Activated CD4-positive, alpha-beta memory T cell treated with anti-CD3 and anti-CD28 coated beads, Interleukin-2, amount 10 ng/mL, durations not matched to agents 7 days and 5 days (primary cell): ENCODE measurements around the gene SMG1. TPM values are rescaled to one million over a fixed set of nuclear protein-coding genes. Genes with fewer than 3 reads are reported as not detected.
"Not testable (repeated sequence)": the region's sequence is repeated elsewhere in the genome, so short reads cannot be mapped to it uniquely, and the experiment has no call there.

Experiments used
- CTCF ChIA-PET: fragments of 350-600 bp; sonication (Branson Sonifier 250); formaldehyde crosslinking; loops from one replicate; lab custom pipeline; 2021; ENCODE audit warnings: antibody characterized with exemption, inconsistent platforms; lab: Charles Lee
- POLR2A ChIA-PET: fragments of 350-600 bp; sonication (Branson Sonifier 250); formaldehyde crosslinking; loops from one replicate; lab custom pipeline; 2021; ENCODE audit warnings: antibody characterized with exemption; lab: Charles Lee
- DNase-seq: peaks from one replicate; pipeline ENCODE4 v3.0.0-alpha.2; 2020
- H3K27ac Mint-ChIP-seq: one replicate; pipeline ENCODE4 v1.8.0; 2021; ENCODE audit warnings: mild to moderate bottlenecking, mixed read lengths
- H3K27me3 Mint-ChIP-seq: one replicate; pipeline ENCODE4 v1.8.0; 2021; ENCODE audit warnings: mixed read lengths
- H3K36me3 Mint-ChIP-seq: one replicate; pipeline ENCODE4 v1.8.0; 2021; ENCODE audit warnings: low read depth, mixed read lengths
- H3K4me1 Mint-ChIP-seq: one replicate; pipeline ENCODE4 v1.8.0; 2021; ENCODE audit warnings: mixed read lengths
- H3K4me3 Mint-ChIP-seq: one replicate; pipeline ENCODE4 v1.8.0; 2021; ENCODE audit warnings: mild to moderate bottlenecking, mixed read lengths
- H3K9me3 Mint-ChIP-seq: one replicate; pipeline ENCODE4 v1.8.0; 2021; ENCODE audit warnings: mixed read lengths
- total RNA-seq, 2 experiments: library from RNA; stranded (reverse); gene quantifications; one replicate each; pipeline ENCODE4 v1.2.3, GENCODE V29; 2021

SMG1 gene
- total RNA-seq, 2 experiments from 2014 or later = 107 to 109 TPM

GRCh38 chr16:18930095-18930494, 3.9 kb upstream of the SMG1 start:
- DNase-seq, H3K27me3 Mint-ChIP-seq, H3K36me3 Mint-ChIP-seq, H3K27ac Mint-ChIP-seq, H3K9me3 Mint-ChIP-seq, POLR2A ChIA-PET, H3K4me3 Mint-ChIP-seq, CTCF ChIA-PET: not testable (repeated sequence)
- peaks cover 12% of the 10 kb centered on the region for H3K4me1 Mint-ChIP-seq

- H3K27ac Mint-ChIP-seq, CTCF ChIA-PET, H3K27me3 Mint-ChIP-seq, DNase-seq, H3K36me3 Mint-ChIP-seq, POLR2A ChIA-PET, H3K9me3 Mint-ChIP-seq: not testable (repeated sequence)
- peak overlapping the region; percentile 30 for H3K4me3 Mint-ChIP-seq
- peaks cover 22% of the 10 kb centered on the region for H3K4me1 Mint-ChIP-seq
Observed at GRCh38 chr16:18928073-18928472, 1.9 kb upstream of the SMG1 start.

GRCh38 chr16:18925215-18925985, 808 bp downstream of the SMG1 start:
- Mint-ChIP-seq H3K27ac (peak overlapping the region; percentile 95), H3K4me3 (peak overlapping the region; percentile 96), H3K4me1 (peaks cover 32% of the 10 kb centered on the region), H3K36me3 (peaks cover 13% of the 10 kb centered on the region)
- CTCF ChIA-PET = interaction anchor here (0.6 to 1.7 kb wide), 2 partner anchors 44 to 124 kb away, joined by 3 read pairs; partner anchors contain the start of gene ARL6IP1
- not testable (repeated sequence) for H3K27me3 Mint-ChIP-seq, H3K9me3 Mint-ChIP-seq
- DNase-seq = peak; percentile 80
- POLR2A ChIA-PET = interaction anchor here (0.7 to 3.3 kb wide), 9 partner anchors 8 to 142 kb away, joined by 3 to 32 read pairs (median 4); partner anchors contain the start of genes ARL6IP1, COQ7 and RPS15A

GRCh38 chr16:18923935-18924334, 2.3 kb downstream of the SMG1 start:
- H3K4me1 Mint-ChIP-seq = peaks cover 38% of the 10 kb centered on the region
- POLR2A ChIA-PET, CTCF ChIA-PET, H3K9me3 Mint-ChIP-seq, H3K27me3 Mint-ChIP-seq, DNase-seq: not testable (repeated sequence)
- H3K4me3 Mint-ChIP-seq = peak overlapping the region; percentile 96
- H3K36me3 Mint-ChIP-seq = peaks cover 17% of the 10 kb centered on the region
- H3K27ac Mint-ChIP-seq = peak overlapping the region; percentile 94

GRCh38 chr16:18923124-18923523, 3.1 kb downstream of the SMG1 start:
- Mint-ChIP-seq H3K4me1 (peaks cover 41% of the 10 kb centered on the region), H3K36me3 (peaks cover 20% of the 10 kb centered on the region), H3K4me3 (peak overlapping the region; percentile 96), H3K27ac (peak overlapping the region; percentile 94)
- DNase-seq = peak; percentile 28
- H3K9me3 Mint-ChIP-seq, POLR2A ChIA-PET, H3K27me3 Mint-ChIP-seq, CTCF ChIA-PET: not testable (repeated sequence)

DNA sequence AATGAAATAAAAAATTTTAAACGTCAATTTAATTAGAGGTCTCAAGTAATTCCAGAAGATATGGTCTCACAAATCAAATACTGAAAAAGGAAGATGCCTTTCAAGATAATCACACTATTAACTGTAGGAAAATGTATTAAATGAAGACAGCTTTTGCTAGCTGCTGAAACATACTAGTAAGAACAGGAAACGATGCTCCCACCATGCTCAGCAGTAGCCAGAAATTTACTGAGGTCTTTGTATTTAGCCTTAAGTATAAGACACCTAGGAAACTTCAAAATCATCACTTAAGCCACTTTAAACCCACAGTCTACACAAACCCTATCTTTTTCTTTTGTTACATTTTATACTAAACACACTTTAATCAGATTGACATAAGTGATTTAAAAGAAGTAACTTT, 16.6 kb downstream of the SMG1 start:
- H3K4me3 Mint-ChIP-seq, H3K27me3 Mint-ChIP-seq, CTCF ChIA-PET, H3K9me3 Mint-ChIP-seq, H3K27ac Mint-ChIP-seq, POLR2A ChIA-PET, DNase-seq: not testable (repeated sequence)
- Mint-ChIP-seq H3K36me3 (peaks cover 25% of the 10 kb centered on the region), H3K4me1 (peaks cover 28% of the 10 kb centered on the region)

- Mint-ChIP-seq H3K4me1 (peaks cover 27% of the 10 kb centered on the region), H3K36me3 (peaks cover 25% of the 10 kb centered on the region)
- H3K4me3 Mint-ChIP-seq, H3K27ac Mint-ChIP-seq, POLR2A ChIA-PET, CTCF ChIA-PET, H3K9me3 Mint-ChIP-seq, H3K27me3 Mint-ChIP-seq, DNase-seq: not testable (repeated sequence)
Observed at GRCh38 chr16:18908716-18909115, 17.5 kb downstream of the SMG1 start.

GRCh38 chr16:18902778-18903177, 23.4 kb downstream of the SMG1 start:
- Mint-ChIP-seq H3K4me1 (peaks cover 46% of the 10 kb centered on the region), H3K36me3 (peaks cover 22% of the 10 kb centered on the region)
- CTCF ChIA-PET, DNase-seq, H3K27me3 Mint-ChIP-seq, POLR2A ChIA-PET, H3K4me3 Mint-ChIP-seq, H3K9me3 Mint-ChIP-seq, H3K27ac Mint-ChIP-seq: not testable (repeated sequence)

DNA sequence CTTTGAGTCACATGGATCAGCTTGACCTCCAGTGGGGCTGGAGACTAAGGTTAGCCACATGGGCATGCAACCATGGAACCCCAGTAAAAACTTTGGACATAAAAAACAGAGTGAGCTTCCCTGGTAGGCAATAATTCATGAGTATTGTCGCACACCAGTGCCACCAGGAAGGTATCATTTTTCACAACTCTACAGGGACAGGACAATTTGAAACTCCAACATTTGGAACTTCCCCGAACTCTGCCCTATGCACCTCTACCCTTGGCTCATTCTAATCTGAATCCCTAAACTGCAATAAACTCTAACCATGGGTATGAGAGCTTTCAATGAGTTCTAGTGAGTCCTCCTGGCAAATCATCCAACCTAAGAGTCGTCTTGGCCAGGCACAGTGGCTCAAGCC, 24.2 kb downstream of the SMG1 start:
- H3K27me3 Mint-ChIP-seq, H3K4me3 Mint-ChIP-seq, DNase-seq, H3K9me3 Mint-ChIP-seq, POLR2A ChIA-PET, H3K27ac Mint-ChIP-seq: not testable (repeated sequence)
- H3K36me3 Mint-ChIP-seq = peaks cover 18% of the 10 kb centered on the region
- CTCF ChIA-PET = interaction anchor here (1.1 kb wide), 1 partner anchor 67 kb away, joined by 3 read pairs; no protein-coding TSS in a partner anchor
- H3K4me1 Mint-ChIP-seq = peaks cover 44% of the 10 kb centered on the region

DNA sequence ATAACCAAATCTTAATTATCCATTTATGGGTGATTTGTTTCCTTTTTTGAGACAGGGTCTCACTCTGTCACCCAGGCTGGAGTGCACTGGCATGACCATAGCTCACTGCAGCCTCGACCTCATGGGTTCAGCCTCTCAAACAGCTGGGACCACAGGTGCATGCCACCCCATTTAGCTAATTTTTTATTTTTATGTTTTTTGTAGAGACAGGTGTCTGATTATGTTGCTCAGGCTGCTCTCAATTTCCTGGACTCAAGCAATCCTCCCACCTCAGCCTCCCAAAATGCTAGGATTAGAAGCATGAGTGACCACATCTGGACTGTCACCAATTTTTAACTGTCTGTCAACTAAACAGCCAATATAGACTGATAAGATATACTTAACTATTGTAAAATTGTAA, 25.0 kb downstream of the SMG1 start:
- POLR2A ChIA-PET, H3K4me3 Mint-ChIP-seq, H3K27ac Mint-ChIP-seq, H3K27me3 Mint-ChIP-seq, DNase-seq, H3K9me3 Mint-ChIP-seq: not testable (repeated sequence)
- CTCF ChIA-PET = interaction anchor here (1.1 kb wide), 1 partner anchor 68 kb away, joined by 3 read pairs; no protein-coding TSS in a partner anchor
- Mint-ChIP-seq H3K4me1 (peaks cover 40% of the 10 kb centered on the region), H3K36me3 (peaks cover 10% of the 10 kb centered on the region)

GRCh38 chr16:18884456-18884855, 41.8 kb downstream of the SMG1 start:
- peaks cover 36% of the 10 kb centered on the region for H3K36me3 Mint-ChIP-seq
- DNase-seq, H3K27me3 Mint-ChIP-seq, H3K27ac Mint-ChIP-seq, CTCF ChIA-PET, H3K4me1 Mint-ChIP-seq, H3K9me3 Mint-ChIP-seq, H3K4me3 Mint-ChIP-seq: not testable (repeated sequence)
- POLR2A ChIA-PET = interaction anchor here (0.7 kb wide), 1 partner anchor 83 kb away, joined by 5 read pairs; the partner anchor contains the start of gene ARL6IP1

- H3K9me3 Mint-ChIP-seq, POLR2A ChIA-PET, H3K27me3 Mint-ChIP-seq, DNase-seq, H3K27ac Mint-ChIP-seq, H3K4me3 Mint-ChIP-seq, H3K4me1 Mint-ChIP-seq, CTCF ChIA-PET: not testable (repeated sequence)
- H3K36me3 Mint-ChIP-seq = peaks cover 48% of the 10 kb centered on the region
Observed at GRCh38 chr16:18877734-18878133, 48.5 kb downstream of the SMG1 start.

GRCh38 chr16:18877259-18877658, 48.9 kb downstream of the SMG1 start:
- DNase-seq, H3K27ac Mint-ChIP-seq, CTCF ChIA-PET, H3K4me3 Mint-ChIP-seq, H3K27me3 Mint-ChIP-seq, H3K9me3 Mint-ChIP-seq, POLR2A ChIA-PET, H3K4me1 Mint-ChIP-seq: not testable (repeated sequence)
- peaks cover 51% of the 10 kb centered on the region for H3K36me3 Mint-ChIP-seq

DNA sequence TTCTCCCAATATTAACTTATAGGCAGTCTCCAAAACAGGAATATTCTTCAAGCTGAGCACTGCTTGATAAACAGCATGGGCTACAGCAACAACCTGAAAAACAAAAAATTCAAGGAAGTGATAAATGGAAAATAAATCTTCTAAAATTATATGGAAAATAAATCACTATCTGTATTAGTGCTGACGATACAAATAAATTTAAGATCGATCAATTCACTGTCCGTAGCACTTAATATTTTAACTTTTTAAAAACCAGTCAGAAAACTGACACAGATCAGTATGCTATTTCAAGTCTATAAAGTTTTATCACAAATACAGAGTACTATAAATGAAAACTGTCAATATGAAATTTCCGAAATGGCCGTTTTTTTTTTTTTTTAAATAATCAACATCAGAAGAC, 49.9 kb downstream of the SMG1 start:
- H3K4me1 Mint-ChIP-seq, POLR2A ChIA-PET, DNase-seq, H3K27me3 Mint-ChIP-seq, H3K4me3 Mint-ChIP-seq, H3K27ac Mint-ChIP-seq, H3K9me3 Mint-ChIP-seq, CTCF ChIA-PET: not testable (repeated sequence)
- peaks cover 49% of the 10 kb centered on the region for H3K36me3 Mint-ChIP-seq
